ENCODE results near the gene MSRB1. TPM values are rescaled to one million over a fixed set of nuclear protein-coding genes. Genes with fewer than 3 reads are reported as not detected.

Gene MSRB1, protein sequence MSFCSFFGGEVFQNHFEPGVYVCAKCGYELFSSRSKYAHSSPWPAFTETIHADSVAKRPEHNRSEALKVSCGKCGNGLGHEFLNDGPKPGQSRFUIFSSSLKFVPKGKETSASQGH
- total RNA-seq, result 10 to 100 TPM in 2 of 4 donors, 1 to 10 TPM in 2; 5.0 to 43.7 (median 12.4) TPM

DNA sequence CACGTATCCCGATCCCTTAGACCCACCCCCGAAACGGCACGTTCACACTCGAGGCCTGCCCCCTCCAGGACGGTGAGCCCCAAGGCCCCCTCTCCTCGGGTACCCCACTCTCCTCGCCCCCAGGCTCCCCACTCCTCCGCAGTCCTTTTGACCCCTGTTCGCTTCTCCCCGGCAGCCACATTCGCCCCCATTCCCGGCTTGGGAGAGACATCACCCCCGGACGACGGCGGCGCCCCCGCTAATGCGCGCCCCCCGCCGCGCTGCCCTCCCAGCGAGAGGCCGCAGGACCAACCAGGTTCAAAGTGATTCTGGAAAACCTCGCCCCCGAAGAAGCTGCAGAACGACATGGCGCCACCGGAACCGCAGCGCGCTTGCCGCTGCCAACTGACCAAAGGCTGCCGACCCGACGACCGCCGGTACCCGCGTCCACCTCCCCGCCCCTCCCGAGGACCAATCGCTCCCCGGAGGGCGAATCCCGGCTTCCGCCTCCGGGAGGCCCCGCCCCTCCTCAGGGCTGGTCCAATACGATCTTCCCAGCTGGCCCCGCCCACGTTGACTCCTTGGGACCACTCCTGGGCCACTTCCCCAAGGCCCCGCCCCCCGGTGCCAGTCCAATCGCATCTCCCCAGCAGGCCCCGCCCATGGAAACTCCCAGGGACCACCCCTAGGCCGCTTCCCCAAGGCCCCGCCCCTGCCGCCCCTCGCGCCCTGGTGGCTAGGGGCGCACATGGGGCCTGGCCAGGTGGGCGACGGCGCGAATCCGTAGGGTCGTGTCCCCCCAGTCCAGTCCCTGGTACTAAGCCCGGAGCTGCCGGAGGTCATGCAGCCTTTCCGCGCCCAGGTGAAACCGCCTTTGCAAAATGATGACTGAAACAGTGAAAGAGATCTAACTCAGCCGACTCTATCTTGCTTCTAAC, at the start of gene MSRB1:
Gene MSRB1, minus strand, starts transcription at position 390 of the 917 bp plus-strand sequence. Its CDS starts 43 bp downstream, at position 347.
- no peaks in the 10 kb centered on the region for H3K27me3 ChIP-seq
- H3K4me3 ChIP-seq (replicated peaks in 1 of 3), result peak within 1 kb of the TSS; percentile 64 to 93 (median 73)
- peak within 1 kb of the TSS; percentile 51 to 56 (median 55) for H3K27ac ChIP-seq
- intact Hi-C loops (cut with DNase I), result no loop called here
- peak; percentile 100 for DNase-seq
- H3K36me3 ChIP-seq, result peaks cover 0 to 7% of the 10 kb centered on the region in 2 donors
- H3K4me1 ChIP-seq, result peaks cover 8 to 20% of the 10 kb centered on the region in 2 donors
- WGBS, 2 donors, result 3 to 7% methylated on average over 22 to 48 of the region's 77 CpGs
- TF ChIP-seq, protein P1, sequence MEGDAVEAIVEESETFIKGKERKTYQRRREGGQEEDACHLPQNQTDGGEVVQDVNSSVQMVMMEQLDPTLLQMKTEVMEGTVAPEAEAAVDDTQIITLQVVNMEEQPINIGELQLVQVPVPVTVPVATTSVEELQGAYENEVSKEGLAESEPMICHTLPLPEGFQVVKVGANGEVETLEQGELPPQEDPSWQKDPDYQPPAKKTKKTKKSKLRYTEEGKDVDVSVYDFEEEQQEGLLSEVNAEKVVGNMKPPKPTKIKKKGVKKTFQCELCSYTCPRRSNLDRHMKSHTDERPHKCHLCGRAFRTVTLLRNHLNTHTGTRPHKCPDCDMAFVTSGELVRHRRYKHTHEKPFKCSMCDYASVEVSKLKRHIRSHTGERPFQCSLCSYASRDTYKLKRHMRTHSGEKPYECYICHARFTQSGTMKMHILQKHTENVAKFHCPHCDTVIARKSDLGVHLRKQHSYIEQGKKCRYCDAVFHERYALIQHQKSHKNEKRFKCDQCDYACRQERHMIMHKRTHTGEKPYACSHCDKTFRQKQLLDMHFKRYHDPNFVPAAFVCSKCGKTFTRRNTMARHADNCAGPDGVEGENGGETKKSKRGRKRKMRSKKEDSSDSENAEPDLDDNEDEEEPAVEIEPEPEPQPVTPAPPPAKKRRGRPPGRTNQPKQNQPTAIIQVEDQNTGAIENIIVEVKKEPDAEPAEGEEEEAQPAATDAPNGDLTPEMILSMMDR (IDR thresholded peaks at IDR 0.05), result peak in 1 of 6 experiments; percentile 32
- TF ChIP-seq POLR2A (IDR thresholded peaks at IDR 0.05), result peak in 1 of 2 donors; percentile 83
- no peaks in the 10 kb centered on the region for H3K9me3 ChIP-seq

DNA sequence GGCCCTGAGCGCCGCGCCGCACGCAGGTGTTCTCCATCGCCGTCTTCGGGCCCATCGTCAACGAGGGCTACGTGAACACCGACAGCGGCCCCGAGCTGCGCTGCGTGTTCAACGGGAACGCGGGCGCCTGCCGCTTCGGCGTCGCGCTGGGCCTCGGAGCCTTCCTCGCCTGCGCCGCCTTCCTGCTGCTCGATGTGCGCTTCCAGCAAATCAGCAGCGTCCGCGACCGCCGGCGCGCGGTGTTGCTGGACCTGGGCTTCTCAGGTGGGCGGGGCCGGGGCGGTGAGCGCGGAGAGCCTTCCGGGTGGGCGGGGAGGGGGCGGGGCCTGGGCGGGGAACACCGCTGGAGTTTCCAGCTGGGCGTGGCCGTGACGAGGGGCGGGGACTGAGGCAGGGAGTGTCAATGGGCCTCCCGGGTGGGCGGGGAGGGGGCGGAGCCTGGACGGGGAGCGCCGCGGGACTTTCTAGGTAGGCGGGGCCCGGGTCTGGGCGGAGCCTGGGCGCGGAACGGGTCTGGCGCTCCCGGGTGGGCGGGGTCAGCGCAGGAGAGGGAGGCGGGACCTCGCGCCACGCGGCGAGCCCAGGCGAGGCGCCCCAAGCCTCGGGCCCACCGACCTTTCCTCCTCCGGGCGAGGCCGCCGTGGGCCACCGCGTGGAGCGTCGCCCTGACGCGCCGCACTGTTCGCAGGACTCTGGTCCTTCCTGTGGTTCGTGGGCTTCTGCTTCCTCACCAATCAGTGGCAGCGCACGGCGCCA, 49.1 kb upstream of the MSRB1 start:
- WGBS, 2 donors, result 11% methylated on average over 9 of the region's 96 CpGs; no CpG with 5 or more reads in 1 of the 2 donors
- Histone ChIP-seq H3K4me1 (peaks cover 24 to 36% of the 10 kb centered on the region in 2 donors), H3K4me3 (replicated peaks in 1 of 3) (peak overlapping the region in 1 of 3 donors; percentile 30), H3K27ac (no peak overlapping the region), H3K36me3 (no peaks in the 10 kb centered on the region), H3K9me3 (no peaks in the 10 kb centered on the region), H3K27me3 (peaks cover 14% of the 10 kb centered on the region)
- peak; percentile 83 to 84 for DNase-seq
- TF ChIP-seq, protein P1 (IDR thresholded peaks at IDR 0.05), result no peak
- TF ChIP-seq POLR2A (IDR thresholded peaks at IDR 0.05), result peak in 1 of 2 donors; percentile 14
- intact Hi-C loops (cut with DNase I), result no loop called here

DNA sequence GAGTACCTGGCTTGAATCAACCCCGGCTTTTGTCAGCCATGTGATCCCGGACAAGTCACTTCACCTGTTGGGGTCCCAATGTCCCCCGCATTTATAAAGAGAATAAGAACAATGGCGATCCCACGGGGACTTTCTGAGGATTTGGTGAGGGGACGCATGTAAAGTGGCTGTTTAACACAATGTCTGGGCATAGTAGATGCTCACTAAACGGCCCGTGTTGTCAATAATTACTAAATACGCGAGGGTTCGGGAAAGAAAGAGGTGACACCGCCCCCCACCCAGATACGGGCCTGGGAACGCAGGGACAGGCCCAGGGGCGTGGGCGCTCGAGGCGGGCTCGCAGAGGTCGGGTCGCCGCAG, 48.6 kb upstream of the MSRB1 start:
- no peak for DNase-seq
- Histone ChIP-seq H3K36me3 (peaks cover 0 to 2% of the 10 kb centered on the region in 2 donors), H3K27me3 (peaks cover 14% of the 10 kb centered on the region), H3K4me3 (replicated peaks in 1 of 3) (peak overlapping the region in 1 of 3 donors; percentile 30), H3K4me1 (peaks cover 24 to 36% of the 10 kb centered on the region in 2 donors), H3K27ac (no peak overlapping the region), H3K9me3 (no peaks in the 10 kb centered on the region)
- WGBS, 2 donors, result 13% methylated on average over 19 to 20 of the region's 22 CpGs
- TF ChIP-seq, protein P1 (IDR thresholded peaks at IDR 0.05), result no peak
- TF ChIP-seq POLR2A (IDR thresholded peaks at IDR 0.05), result no peak
- intact Hi-C loops (cut with DNase I), result no loop called here

DNA sequence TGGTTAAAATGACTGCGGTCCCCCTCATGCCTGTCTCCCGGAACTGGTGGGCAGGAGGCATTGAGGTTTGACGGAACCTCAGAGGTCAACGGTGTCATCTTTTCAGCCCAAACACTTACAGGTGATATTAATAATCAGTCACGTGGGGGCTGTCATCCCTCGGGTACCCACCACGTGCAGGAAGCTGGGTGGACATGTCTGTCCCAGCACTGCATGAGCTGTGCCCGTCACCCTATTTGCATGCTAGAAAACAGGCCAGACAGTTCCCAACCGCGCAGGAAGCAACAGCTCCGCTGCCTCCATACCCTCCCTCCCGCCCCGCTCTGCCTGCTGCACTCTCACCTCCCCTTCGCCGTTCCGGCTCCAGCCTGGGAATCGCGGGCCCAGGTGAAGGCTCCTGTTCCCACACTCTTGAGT, 48.1 kb upstream of the MSRB1 start:
- Histone ChIP-seq H3K27me3 (peaks cover 14% of the 10 kb centered on the region), H3K36me3 (peaks cover 3 to 6% of the 10 kb centered on the region in 2 donors), H3K4me3 (replicated peaks in 1 of 3) (no peak overlapping the region), H3K9me3 (no peaks in the 10 kb centered on the region), H3K27ac (no peak overlapping the region), H3K4me1 (peaks cover 24 to 36% of the 10 kb centered on the region in 2 donors)
- intact Hi-C loops (cut with DNase I), result no loop called here
- no peak for DNase-seq
- TF ChIP-seq, protein P1 (IDR thresholded peaks at IDR 0.05), result no peak
- WGBS, 2 donors, result 10 to 15% methylated on average over 10 to 16 of the region's 18 CpGs
